ENCODE measurements around the gene LRRC4C. TPM values are rescaled to one million over a fixed set of nuclear protein-coding genes. Genes with fewer than 3 reads are reported as not detected.

LRRC4C gene
- total and polyA plus RNA-seq, 4 donors = 0.33 to 5.3 (median 0.43) TPM

DNA sequence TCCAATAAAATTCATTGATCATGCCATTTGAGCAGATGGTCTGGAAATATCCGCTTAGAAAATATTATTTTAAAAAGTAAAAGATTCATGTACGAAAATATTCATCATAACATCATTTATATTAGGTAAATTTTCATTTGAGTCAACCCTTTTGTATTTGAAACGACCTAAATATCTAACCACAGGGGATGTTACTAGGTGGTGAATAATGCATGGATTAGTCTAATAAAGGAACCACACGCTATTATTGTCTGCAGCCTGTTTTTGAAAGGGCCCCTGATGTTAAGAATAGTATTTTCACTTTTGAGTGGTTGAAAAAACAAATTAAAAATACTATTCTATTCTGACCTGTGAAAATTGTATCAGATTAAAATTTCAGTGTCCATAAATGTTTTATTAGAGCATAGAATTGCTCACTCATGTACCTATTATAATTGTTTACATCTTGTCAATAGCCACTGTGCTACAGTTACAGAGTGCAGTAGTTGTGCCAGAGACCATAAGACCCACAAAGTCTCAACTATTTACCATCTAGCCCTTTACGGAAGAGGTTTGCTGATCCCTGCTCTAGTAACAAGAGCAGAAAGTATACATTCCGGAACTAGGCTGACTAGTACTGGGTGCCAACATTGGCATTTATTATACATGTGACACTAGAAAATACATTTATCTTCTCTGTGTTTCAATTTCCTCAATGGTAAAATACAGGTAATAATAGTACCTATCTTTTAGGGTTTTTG, 176.1 kb downstream of the LRRC4C start:
- Histone ChIP-seq H3K36me3 (ENCODE audit: control insufficient read depth in 4 of 4, insufficient read depth in 4 of 4, low read length in 4 of 4) (no peaks in the 10 kb centered on the region), H3K27ac (ENCODE audit: low read depth in 1 of 2, low read length in 1 of 2) (no peak overlapping the region), H3K9me3 (ENCODE audit: control insufficient read depth in 4 of 4, insufficient read depth in 3 of 4, low read length in 3 of 4) (no peaks in the 10 kb centered on the region), H3K4me1 (ENCODE audit: control insufficient read depth in 5 of 5, insufficient read depth in 5 of 5, low read length in 5 of 5) (no peaks in the 10 kb centered on the region), H3K27me3 (ENCODE audit: control insufficient read depth in 3 of 3, insufficient read depth in 3 of 3, low read length in 2 of 3) (no peaks in the 10 kb centered on the region), H3K4me3 (no peak overlapping the region), H3K9ac (ENCODE audit: insufficient read depth in 1 of 2, low read length in 2 of 2) (no peak overlapping the region)
- TF ChIP-seq, protein P1, sequence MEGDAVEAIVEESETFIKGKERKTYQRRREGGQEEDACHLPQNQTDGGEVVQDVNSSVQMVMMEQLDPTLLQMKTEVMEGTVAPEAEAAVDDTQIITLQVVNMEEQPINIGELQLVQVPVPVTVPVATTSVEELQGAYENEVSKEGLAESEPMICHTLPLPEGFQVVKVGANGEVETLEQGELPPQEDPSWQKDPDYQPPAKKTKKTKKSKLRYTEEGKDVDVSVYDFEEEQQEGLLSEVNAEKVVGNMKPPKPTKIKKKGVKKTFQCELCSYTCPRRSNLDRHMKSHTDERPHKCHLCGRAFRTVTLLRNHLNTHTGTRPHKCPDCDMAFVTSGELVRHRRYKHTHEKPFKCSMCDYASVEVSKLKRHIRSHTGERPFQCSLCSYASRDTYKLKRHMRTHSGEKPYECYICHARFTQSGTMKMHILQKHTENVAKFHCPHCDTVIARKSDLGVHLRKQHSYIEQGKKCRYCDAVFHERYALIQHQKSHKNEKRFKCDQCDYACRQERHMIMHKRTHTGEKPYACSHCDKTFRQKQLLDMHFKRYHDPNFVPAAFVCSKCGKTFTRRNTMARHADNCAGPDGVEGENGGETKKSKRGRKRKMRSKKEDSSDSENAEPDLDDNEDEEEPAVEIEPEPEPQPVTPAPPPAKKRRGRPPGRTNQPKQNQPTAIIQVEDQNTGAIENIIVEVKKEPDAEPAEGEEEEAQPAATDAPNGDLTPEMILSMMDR (IDR thresholded peaks at IDR 0.05; ENCODE audit: control extremely low read depth, extremely low read depth) = no peak
- ATAC-seq (ENCODE audit: insufficient read depth, low FRiP score) (no peak), DNase-seq (no peak)
- WGBS, 2 donors = 76 to 80% methylated on average over 6 of the region's 6 CpGs

GRCh38 chr11:41282395-41282794, 177.1 kb downstream of the LRRC4C start:
- H3K9me3 ChIP-seq (ENCODE audit: control insufficient read depth in 4 of 4, insufficient read depth in 3 of 4, low read length in 3 of 4) = no peaks in the 10 kb centered on the region
- ATAC-seq (ENCODE audit: insufficient read depth, low FRiP score) (no peak), DNase-seq (peak in 1 of 3 donors; percentile 0)
- H3K9ac ChIP-seq (ENCODE audit: insufficient read depth in 1 of 2, low read length in 2 of 2) = no peak overlapping the region
- no peaks in the 10 kb centered on the region for H3K4me1 ChIP-seq (ENCODE audit: control insufficient read depth in 5 of 5, insufficient read depth in 5 of 5, low read length in 5 of 5)
- TF ChIP-seq, protein P1 (IDR thresholded peaks at IDR 0.05; ENCODE audit: control extremely low read depth, extremely low read depth) = no peak
- H3K36me3 ChIP-seq (ENCODE audit: control insufficient read depth in 4 of 4, insufficient read depth in 4 of 4, low read length in 4 of 4) = no peaks in the 10 kb centered on the region
- 82 to 83% methylated on average over 5 of the region's 5 CpGs for WGBS, 2 donors
- no peak overlapping the region for H3K4me3 ChIP-seq
- no peaks in the 10 kb centered on the region for H3K27me3 ChIP-seq (ENCODE audit: control insufficient read depth in 3 of 3, insufficient read depth in 3 of 3, low read length in 2 of 3)
- H3K27ac ChIP-seq (ENCODE audit: low read depth in 1 of 2, low read length in 1 of 2) = no peak overlapping the region

- H3K9ac ChIP-seq (ENCODE audit: insufficient read depth in 1 of 2, low read length in 2 of 2) = no peak overlapping the region
- no peaks in the 10 kb centered on the region for H3K27me3 ChIP-seq (ENCODE audit: control insufficient read depth in 3 of 3, insufficient read depth in 3 of 3, low read length in 2 of 3)
- peak overlapping the region in 1 of 2 donors; percentile 45 for H3K27ac ChIP-seq (ENCODE audit: low read depth in 1 of 2, low read length in 1 of 2)
- no peaks in the 10 kb centered on the region for H3K9me3 ChIP-seq (ENCODE audit: control insufficient read depth in 4 of 4, insufficient read depth in 3 of 4, low read length in 3 of 4)
- 74 to 79% methylated on average over 7 of the region's 7 CpGs for WGBS, 2 donors
- no peaks in the 10 kb centered on the region for H3K36me3 ChIP-seq (ENCODE audit: control insufficient read depth in 4 of 4, insufficient read depth in 4 of 4, low read length in 4 of 4)
- peak in 1 of 3 donors; percentile 0 for DNase-seq
- TF ChIP-seq, protein P1 (IDR thresholded peaks at IDR 0.05; ENCODE audit: control extremely low read depth, extremely low read depth) = no peak
- H3K4me1 ChIP-seq (ENCODE audit: control insufficient read depth in 5 of 5, insufficient read depth in 5 of 5, low read length in 5 of 5) = no peaks in the 10 kb centered on the region
- ATAC-seq (ENCODE audit: insufficient read depth, low FRiP score) = peak; percentile 34
- no peak overlapping the region for H3K4me3 ChIP-seq
Observed at GRCh38 chr11:41281131-41281742, 178.2 kb downstream of the LRRC4C start.

Measured in lung (tissue), 12 donors.